Mesothelial cell of epicardium (in vitro differentiated cells): ENCODE data around the gene UBE2J2. TPM values are rescaled to one million over a fixed set of nuclear protein-coding genes. Genes with fewer than 3 reads are reported as not detected.

Source experiments
- DNase-seq, 2 experiments: peaks; one replicate each; pipeline ENCODE4 v3.0.0; 2021; ENCODE audit warnings: low spot score in 2 of 2; ENCODE audit not compliant: unreplicated experiment in 2 of 2
- H3K27ac Mint-ChIP-seq: 2 replicates; pipeline ENCODE4 v1.8.0; 2021; ENCODE audit warnings: mixed read lengths
- H3K27me3 Mint-ChIP-seq: 2 replicates; pipeline ENCODE4 v1.8.0; 2021; ENCODE audit warnings: low read depth, mixed read lengths
- H3K36me3 Mint-ChIP-seq: 2 replicates; pipeline ENCODE4 v1.8.0; 2021; ENCODE audit warnings: mixed read lengths
- H3K4me1 Mint-ChIP-seq: 2 replicates; pipeline ENCODE4 v1.8.0; 2021; ENCODE audit warnings: mixed read lengths
- H3K4me3 Mint-ChIP-seq: 2 replicates; pipeline ENCODE4 v1.8.0; 2021; ENCODE audit warnings: mild to moderate bottlenecking, moderate library complexity, mixed read lengths
- H3K9me3 Mint-ChIP-seq: 2 replicates; pipeline ENCODE4 v1.8.0; 2021; ENCODE audit warnings: mixed read lengths
- CTCF ChIP-seq: fragments of 200-600 bp; sonication (generic); IDR thresholded peaks from one replicate; pipeline ENCODE4 v1.5.0; 2021; ENCODE audit warnings: antibody characterized with exemption; ENCODE audit not compliant: unreplicated experiment
- total RNA-seq: library from RNA; stranded (reverse); gene quantifications from 3 replicates; pipeline ENCODE4 v1.2.1, GENCODE V29; 2021

Gene UBE2J2
- total RNA-seq, 1 donor from 2014 or later, result 75.7 TPM

GRCh38 chr1:1293263-1294249 lies 19.9 kb upstream of the UBE2J2 start:
- Mint-ChIP-seq H3K36me3 (no peaks in the 10 kb centered on the region), H3K4me1 (peaks cover 7% of the 10 kb centered on the region), H3K9me3 (no peaks in the 10 kb centered on the region), H3K27me3 (peaks cover 2% of the 10 kb centered on the region), H3K27ac (no peak overlapping the region), H3K4me3 (no peak overlapping the region)
- TF ChIP-seq CTCF, result no peak
- DNase-seq, result no peak

- no peak for DNase-seq
- Mint-ChIP-seq H3K4me3 (no peak overlapping the region), H3K9me3 (no peaks in the 10 kb centered on the region), H3K36me3 (no peaks in the 10 kb centered on the region), H3K27ac (no peak overlapping the region), H3K27me3 (peaks cover 2% of the 10 kb centered on the region), H3K4me1 (peaks cover 7% of the 10 kb centered on the region)
- no peak for TF ChIP-seq CTCF
Observed at GRCh38 chr1:1292851-1293250, 19.2 kb upstream of the UBE2J2 start.

- no peak overlapping the region for H3K4me3 Mint-ChIP-seq
- DNase-seq, result no peak
- H3K36me3 Mint-ChIP-seq, result no peaks in the 10 kb centered on the region
- peaks cover 2% of the 10 kb centered on the region for H3K27me3 Mint-ChIP-seq
- H3K4me1 Mint-ChIP-seq, result peaks cover 7% of the 10 kb centered on the region
- H3K27ac Mint-ChIP-seq, result no peak overlapping the region
- no peaks in the 10 kb centered on the region for H3K9me3 Mint-ChIP-seq
- TF ChIP-seq CTCF, result no peak
Observed at GRCh38 chr1:1292442-1292779, 18.8 kb upstream of the UBE2J2 start.

- Mint-ChIP-seq H3K4me1 (peaks cover 7% of the 10 kb centered on the region), H3K27me3 (peaks cover 2% of the 10 kb centered on the region), H3K9me3 (no peaks in the 10 kb centered on the region), H3K4me3 (no peak overlapping the region), H3K36me3 (no peaks in the 10 kb centered on the region), H3K27ac (no peak overlapping the region)
- peak in 1 of 2 experiments; percentile 82 for DNase-seq
- peak; percentile 80 for TF ChIP-seq CTCF
Observed at GRCh38 chr1:1291548-1292441, 18.1 kb upstream of the UBE2J2 start.

GRCh38 chr1:1291023-1291528 lies 17.4 kb upstream of the UBE2J2 start:
- Mint-ChIP-seq H3K4me3 (no peak overlapping the region), H3K36me3 (no peaks in the 10 kb centered on the region), H3K27ac (no peak overlapping the region), H3K4me1 (peaks cover 7% of the 10 kb centered on the region), H3K27me3 (peaks cover 2% of the 10 kb centered on the region), H3K9me3 (no peaks in the 10 kb centered on the region)
- TF ChIP-seq CTCF, result no peak
- no peak for DNase-seq
